K562 (cell line): ENCODE data around the gene TOR1B. TPM values are rescaled to one million over a fixed set of nuclear protein-coding genes. Genes with fewer than 3 reads are reported as not detected.

Source experiments
- CBX1 ChIP-seq: sonication (generic); IDR thresholded peaks from 2 replicates; pipeline ENCODE4 v1.6.1; 2016; ENCODE audit warnings: antibody characterized with exemption, low read depth, mild to moderate bottlenecking
- CREM ChIP-seq: IDR thresholded peaks from 2 replicates; pipeline ENCODE4 v1.6.1; 2014; ENCODE audit warnings: antibody characterized with exemption, low read depth
- ELF4 ChIP-seq: fragments of 450-650 bp; formaldehyde crosslinking; IDR thresholded peaks from 2 replicates; pipeline ENCODE4 v1.4.0; 2022; ENCODE audit warnings: missing genetic modification characterization
- ESRRA ChIP-seq: fragments of 450-650 bp; IDR thresholded peaks from 2 replicates; pipeline ENCODE4 v1.6.1; 2014; ENCODE audit warnings: low read depth, mild to moderate bottlenecking, moderate library complexity, borderline replicate concordance
- GABPB2 ChIP-seq: fragments of 250-450 bp; sonication (Bioruptor Pico); conservative IDR thresholded peaks from 2 replicates; pipeline ENCODE4 v1.5.1; 2021; ENCODE audit warnings: mild to moderate bottlenecking
- GATAD2A ChIP-seq: fragments of 450-650 bp; IDR thresholded peaks from 2 replicates; pipeline ENCODE4 v1.6.1; 2017
- GTF2F1 ChIP-seq: IDR thresholded peaks from 2 replicates; pipeline ENCODE4 v1.6.1; 2011; ENCODE audit warnings: low read depth, low read length, improper control_type of control experiment
- KAT2B ChIP-seq: IDR thresholded peaks from one replicate; pipeline ENCODE4 v1.6.1; 2012; ENCODE audit warnings: low read depth, mild to moderate bottlenecking, control low read depth, inconsistent platforms, low read length, moderate library complexity
- NCOA1 ChIP-seq: fragments of 450-650 bp; IDR thresholded peaks from 2 replicates; pipeline ENCODE4 v1.6.1; 2016; ENCODE audit warnings: low read depth
- PHF8 ChIP-seq: fragments of 200-600 bp; sonication (generic); IDR thresholded peaks from 2 replicates; pipeline ENCODE4 v1.6.1; 2012; ENCODE audit warnings: mixed run types, mild to moderate bottlenecking, inconsistent platforms, low read length, moderate library complexity, borderline replicate concordance
- U2AF2 ChIP-seq: fragments of 200-400 bp; formaldehyde crosslinking; optimal IDR thresholded peaks from 2 replicates; pipeline ENCODE3; 2017; ENCODE audit warnings: low read depth, mild to moderate bottlenecking, low read length
- ZKSCAN3 ChIP-seq: fragments of 250-450 bp; sonication (Bioruptor Pico); IDR thresholded peaks from 2 replicates; pipeline ENCODE4 v1.4.0; 2020
- ZNF140 ChIP-seq: fragments of 250-450 bp; sonication (Bioruptor Pico); IDR thresholded peaks from 2 replicates; pipeline ENCODE4 v1.8.0; 2021; ENCODE audit warnings: moderate library complexity, mild to moderate bottlenecking, inconsistent platforms
- ZNF41 ChIP-seq: fragments of 250-450 bp; sonication (Bioruptor Pico); conservative IDR thresholded peaks from 2 replicates; pipeline ENCODE4 v1.4.0; 2020; ENCODE audit warnings: mild to moderate bottlenecking
- polyA plus RNA-seq, 8 experiments: library from polyadenylated mRNA; depleted of rRNA in 4 of 8; stranded (reverse) in 5 of 8; unstranded in 3 of 8; fragments of >200 nt; fragmentation: Nextera tagmentation in 2 of 8; fragmentation: Illumina TruSeq in 1 of 8; extraction: Ambion mirVana in 2 of 8; extraction: Trizol in 1 of 8; gene quantifications; 2 replicates each; pipeline versions ENCODE4 v1.2.1 to v1.2.3, GENCODE V29; 2011 to 2014; ENCODE audit warnings: inconsistent platforms in 1 of 8, missing spikeins in 1 of 8
- total RNA-seq, 7 experiments: library from RNA; depleted of rRNA in 6 of 7; stranded (reverse); fragments of >200 nt in 6 of 7; fragmentation: Illumina TruSeq in 2 of 7; extraction: Trizol in 2 of 7; gene quantifications; 2 replicates each; pipeline versions ENCODE4 v1.2.1 to v1.2.3, GENCODE V29; 2011 to 2021; ENCODE audit warnings: low replicate concordance in 1 of 7
- TF ChIP-seq, protein P1 (sequence below): sonication (generic); formaldehyde crosslinking; IDR thresholded peaks from 2 replicates; pipeline ENCODE4 v1.8.1; 2023; ENCODE audit warnings: missing genetic modification reagents, mild to moderate bottlenecking, borderline replicate concordance
- TF ChIP-seq, protein P2 (sequence below): sonication (generic); formaldehyde crosslinking; IDR thresholded peaks from 2 replicates; pipeline ENCODE4 v1.8.0; 2022; ENCODE audit warnings: mild to moderate bottlenecking, missing genetic modification reagents
- TF ChIP-seq, protein P3 (sequence below): fragments of 450-650 bp; IDR thresholded peaks from 2 replicates; pipeline ENCODE4 v1.6.1; 2016; ENCODE audit warnings: low read depth

The TOR1B gene
- total and polyA plus RNA-seq, 9 of the 15 experiments (the other 6 are each of a cell fraction or from before 2014, with no cell fraction given) = 4.2 to 36.5 (median 24.6) TPM

DNA sequence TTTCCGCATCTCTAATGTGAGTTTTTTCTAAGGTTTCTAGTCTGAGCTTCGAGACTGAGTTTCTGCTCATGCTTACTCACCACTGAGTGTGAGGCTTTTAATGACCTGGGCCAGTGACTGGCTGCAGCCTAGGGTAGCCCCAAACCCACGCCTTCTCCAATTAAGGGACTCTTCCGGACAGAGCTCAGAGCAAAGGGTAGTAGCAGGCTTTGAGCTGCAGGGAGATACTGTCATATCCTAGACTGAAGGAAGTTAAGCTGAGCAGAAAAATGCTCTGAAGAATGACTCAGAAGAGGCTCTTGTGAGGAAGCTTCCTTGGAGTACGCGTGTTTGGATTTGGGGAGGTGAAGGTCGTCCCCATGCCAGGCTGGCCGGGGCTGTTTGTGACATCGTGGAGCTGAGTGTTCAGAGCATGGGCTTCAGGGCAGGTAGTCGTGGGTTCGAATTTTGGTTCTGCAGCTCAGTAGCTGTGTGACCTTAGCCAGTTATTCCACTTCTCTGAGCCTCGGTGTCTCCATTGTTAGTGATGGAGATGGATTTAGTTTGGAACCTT lies 35.8 kb downstream of the TOR1B start (continued):
- TF ChIP-seq, protein P1, sequence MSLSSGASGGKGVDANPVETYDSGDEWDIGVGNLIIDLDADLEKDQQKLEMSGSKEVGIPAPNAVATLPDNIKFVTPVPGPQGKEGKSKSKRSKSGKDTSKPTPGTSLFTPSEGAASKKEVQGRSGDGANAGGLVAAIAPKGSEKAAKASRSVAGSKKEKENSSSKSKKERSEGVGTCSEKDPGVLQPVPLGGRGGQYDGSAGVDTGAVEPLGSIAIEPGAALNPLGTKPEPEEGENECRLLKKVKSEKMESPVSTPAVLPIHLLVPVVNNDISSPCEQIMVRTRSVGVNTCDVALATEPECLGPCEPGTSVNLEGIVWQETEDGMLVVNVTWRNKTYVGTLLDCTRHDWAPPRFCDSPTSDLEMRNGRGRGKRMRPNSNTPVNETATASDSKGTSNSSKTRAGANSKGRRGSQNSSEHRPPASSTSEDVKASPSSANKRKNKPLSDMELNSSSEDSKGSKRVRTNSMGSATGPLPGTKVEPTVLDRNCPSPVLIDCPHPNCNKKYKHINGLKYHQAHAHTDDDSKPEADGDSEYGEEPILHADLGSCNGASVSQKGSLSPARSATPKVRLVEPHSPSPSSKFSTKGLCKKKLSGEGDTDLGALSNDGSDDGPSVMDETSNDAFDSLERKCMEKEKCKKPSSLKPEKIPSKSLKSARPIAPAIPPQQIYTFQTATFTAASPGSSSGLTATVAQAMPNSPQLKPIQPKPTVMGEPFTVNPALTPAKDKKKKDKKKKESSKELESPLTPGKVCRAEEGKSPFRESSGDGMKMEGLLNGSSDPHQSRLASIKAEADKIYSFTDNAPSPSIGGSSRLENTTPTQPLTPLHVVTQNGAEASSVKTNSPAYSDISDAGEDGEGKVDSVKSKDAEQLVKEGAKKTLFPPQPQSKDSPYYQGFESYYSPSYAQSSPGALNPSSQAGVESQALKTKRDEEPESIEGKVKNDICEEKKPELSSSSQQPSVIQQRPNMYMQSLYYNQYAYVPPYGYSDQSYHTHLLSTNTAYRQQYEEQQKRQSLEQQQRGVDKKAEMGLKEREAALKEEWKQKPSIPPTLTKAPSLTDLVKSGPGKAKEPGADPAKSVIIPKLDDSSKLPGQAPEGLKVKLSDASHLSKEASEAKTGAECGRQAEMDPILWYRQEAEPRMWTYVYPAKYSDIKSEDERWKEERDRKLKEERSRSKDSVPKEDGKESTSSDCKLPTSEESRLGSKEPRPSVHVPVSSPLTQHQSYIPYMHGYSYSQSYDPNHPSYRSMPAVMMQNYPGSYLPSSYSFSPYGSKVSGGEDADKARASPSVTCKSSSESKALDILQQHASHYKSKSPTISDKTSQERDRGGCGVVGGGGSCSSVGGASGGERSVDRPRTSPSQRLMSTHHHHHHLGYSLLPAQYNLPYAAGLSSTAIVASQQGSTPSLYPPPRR (CRISPR knock-in tag) = no peak
- TF ChIP-seq ZNF140 (CRISPR knock-in tag) = no peak
- TF ChIP-seq CREM = no peak
- no peak for TF ChIP-seq ESRRA
- no peak for TF ChIP-seq GABPB2 (CRISPR knock-in tag)
- no peak for TF ChIP-seq GATAD2A
- TF ChIP-seq, protein P2, sequence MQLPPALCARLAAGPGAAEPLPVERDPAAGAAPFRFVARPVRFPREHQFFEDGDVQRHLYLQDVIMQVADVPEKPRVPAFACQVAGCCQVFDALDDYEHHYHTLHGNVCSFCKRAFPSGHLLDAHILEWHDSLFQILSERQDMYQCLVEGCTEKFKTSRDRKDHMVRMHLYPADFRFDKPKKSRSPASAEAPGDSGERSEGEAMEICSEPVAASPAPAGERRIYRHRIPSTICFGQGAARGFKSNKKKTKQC = no peak
- TF ChIP-seq KAT2B = no peak
- TF ChIP-seq ELF4 (CRISPR knock-in tag) = no peak
- no peak for TF ChIP-seq U2AF2
- TF ChIP-seq NCOA1 = no peak
- TF ChIP-seq CBX1 = no peak
- TF ChIP-seq PHF8 = no peak
- no peak for TF ChIP-seq GTF2F1
- TF ChIP-seq ZNF41 (CRISPR knock-in tag) = no peak
- no peak for TF ChIP-seq ZKSCAN3 (CRISPR knock-in tag)
- TF ChIP-seq, protein P3, sequence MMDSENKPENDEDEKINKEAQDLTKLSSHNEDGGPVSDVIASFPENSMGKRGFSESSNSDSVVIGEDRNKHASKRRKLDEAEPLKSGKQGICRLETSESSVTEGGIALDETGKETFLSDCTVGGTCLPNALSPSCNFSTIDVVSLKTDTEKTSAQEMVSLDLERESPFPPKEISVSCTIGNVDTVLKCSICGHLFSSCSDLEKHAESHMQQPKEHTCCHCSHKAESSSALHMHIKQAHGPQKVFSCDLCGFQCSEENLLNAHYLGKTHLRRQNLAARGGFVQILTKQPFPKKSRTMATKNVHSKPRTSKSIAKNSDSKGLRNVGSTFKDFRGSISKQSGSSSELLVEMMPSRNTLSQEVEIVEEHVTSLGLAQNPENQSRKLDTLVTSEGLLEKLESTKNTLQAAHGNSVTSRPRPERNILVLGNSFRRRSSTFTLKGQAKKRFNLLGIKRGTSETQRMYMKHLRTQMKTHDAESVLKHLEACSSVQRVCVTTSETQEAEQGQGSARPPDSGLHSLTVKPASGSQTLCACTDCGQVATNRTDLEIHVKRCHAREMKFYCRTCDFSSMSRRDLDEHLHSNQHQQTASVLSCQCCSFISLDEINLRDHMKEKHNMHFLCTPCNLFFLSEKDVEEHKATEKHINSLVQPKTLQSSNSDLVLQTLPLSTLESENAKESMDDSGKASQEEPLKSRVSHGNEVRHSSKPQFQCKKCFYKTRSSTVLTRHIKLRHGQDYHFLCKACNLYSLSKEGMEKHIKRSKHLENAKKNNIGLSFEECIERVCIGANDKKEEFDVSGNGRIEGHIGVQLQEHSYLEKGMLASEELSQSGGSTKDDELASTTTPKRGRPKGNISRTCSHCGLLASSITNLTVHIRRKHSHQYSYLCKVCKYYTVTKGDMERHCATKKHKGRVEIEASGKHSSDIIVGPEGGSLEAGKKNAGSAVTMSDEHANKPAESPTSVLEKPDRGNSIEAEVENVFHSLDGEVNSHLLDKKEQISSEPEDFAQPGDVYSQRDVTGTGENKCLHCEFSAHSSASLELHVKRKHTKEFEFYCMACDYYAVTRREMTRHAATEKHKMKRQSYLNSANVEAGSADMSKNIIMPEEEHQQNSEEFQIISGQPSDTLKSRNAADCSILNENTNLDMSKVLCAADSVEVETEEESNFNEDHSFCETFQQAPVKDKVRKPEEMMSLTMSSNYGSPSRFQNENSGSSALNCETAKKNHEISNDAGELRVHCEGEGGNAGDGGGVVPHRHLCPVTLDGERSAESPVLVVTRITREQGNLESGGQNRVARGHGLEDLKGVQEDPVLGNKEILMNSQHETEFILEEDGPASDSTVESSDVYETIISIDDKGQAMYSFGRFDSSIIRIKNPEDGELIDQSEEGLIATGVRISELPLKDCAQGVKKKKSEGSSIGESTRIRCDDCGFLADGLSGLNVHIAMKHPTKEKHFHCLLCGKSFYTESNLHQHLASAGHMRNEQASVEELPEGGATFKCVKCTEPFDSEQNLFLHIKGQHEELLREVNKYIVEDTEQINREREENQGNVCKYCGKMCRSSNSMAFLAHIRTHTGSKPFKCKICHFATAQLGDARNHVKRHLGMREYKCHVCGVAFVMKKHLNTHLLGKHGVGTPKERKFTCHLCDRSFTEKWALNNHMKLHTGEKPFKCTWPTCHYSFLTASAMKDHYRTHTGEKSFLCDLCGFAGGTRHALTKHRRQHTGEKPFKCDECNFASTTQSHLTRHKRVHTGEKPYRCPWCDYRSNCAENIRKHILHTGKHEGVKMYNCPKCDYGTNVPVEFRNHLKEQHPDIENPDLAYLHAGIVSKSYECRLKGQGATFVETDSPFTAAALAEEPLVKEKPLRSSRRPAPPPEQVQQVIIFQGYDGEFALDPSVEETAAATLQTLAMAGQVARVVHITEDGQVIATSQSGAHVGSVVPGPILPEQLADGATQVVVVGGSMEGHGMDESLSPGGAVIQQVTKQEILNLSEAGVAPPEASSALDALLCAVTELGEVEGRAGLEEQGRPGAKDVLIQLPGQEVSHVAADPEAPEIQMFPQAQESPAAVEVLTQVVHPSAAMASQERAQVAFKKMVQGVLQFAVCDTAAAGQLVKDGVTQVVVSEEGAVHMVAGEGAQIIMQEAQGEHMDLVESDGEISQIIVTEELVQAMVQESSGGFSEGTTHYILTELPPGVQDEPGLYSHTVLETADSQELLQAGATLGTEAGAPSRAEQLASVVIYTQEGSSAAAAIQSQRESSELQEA = no peak
